ENCODE measurements around the gene REPS2.
A peak's percentile ranks its signal among the peaks of the same experiment; 100 is the strongest.

REPS2 gene

GRCh38 chrX:17007134-17007768 lies 60.8 kb downstream of the REPS2 start:
- DNase-seq: no peak

DNA sequence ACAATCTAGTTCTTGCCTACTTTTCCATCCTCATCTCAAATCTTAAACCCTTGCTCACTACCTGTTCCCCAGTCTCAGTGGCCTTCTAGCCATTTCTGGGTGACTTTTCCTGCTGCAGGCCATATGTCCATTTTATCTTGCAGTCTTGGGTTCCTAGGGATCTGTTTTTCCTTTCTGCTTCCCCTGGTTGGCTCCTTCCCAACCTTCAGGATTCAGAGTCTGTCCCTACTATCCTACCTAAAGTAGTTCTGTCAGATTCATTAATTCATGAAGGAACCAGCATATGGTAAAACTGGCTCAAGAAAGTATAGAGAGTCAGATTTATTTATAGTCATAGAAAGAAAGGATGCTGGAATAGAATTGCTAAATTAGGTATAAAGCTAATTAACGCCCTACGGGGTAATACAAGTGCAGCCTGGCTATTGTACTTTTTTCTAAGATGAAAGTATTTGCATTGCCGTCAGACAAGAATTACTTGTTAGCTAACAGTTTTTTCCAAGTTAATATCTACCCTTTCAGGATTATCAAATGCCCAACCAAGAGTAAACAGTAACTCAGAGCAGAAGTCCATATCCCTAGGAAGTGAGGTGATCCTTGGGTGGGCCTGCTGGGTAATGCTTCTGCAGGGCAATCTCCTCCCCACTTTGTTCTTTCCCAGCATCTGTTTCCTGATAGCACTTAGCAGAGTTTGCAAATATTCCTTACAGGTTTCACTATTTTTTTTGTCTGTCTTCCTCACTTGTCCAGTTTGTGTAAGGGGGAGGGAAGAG lies 63.6 kb downstream of the REPS2 start:
- DNase-seq: no peak

- DNase-seq: no peak
Measured at GRCh38 chrX:17012465-17012864, 66.0 kb downstream of the REPS2 start.

DNA sequence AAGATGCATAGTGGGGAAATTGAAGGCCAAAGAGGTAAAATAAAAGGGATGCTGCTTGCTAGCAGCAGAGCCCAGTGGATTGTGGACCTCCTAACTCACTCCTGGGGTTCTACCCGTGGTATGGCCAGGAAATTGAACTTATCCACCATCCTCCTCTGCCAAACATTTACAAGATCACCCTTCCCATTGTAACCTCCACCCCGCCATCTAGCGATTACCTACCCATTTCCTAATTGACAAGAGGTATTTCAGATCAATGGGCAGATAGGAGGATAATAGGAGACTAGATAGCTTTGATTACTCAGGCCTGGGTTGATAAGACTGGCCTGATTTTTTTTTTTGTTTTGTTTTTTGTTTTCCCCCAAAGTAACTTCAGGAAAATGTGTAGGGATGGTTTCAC lies 67.8 kb downstream of the REPS2 start:
- no peak for DNase-seq

- no peak for DNase-seq
Measured at GRCh38 chrX:17017134-17017533, 70.7 kb downstream of the REPS2 start.

- DNase-seq: no peak
Measured at GRCh38 chrX:17020356-17020755, 73.9 kb downstream of the REPS2 start.

GRCh38 chrX:17020851-17021821 lies 74.7 kb downstream of the REPS2 start:
- no peak for DNase-seq

DNA sequence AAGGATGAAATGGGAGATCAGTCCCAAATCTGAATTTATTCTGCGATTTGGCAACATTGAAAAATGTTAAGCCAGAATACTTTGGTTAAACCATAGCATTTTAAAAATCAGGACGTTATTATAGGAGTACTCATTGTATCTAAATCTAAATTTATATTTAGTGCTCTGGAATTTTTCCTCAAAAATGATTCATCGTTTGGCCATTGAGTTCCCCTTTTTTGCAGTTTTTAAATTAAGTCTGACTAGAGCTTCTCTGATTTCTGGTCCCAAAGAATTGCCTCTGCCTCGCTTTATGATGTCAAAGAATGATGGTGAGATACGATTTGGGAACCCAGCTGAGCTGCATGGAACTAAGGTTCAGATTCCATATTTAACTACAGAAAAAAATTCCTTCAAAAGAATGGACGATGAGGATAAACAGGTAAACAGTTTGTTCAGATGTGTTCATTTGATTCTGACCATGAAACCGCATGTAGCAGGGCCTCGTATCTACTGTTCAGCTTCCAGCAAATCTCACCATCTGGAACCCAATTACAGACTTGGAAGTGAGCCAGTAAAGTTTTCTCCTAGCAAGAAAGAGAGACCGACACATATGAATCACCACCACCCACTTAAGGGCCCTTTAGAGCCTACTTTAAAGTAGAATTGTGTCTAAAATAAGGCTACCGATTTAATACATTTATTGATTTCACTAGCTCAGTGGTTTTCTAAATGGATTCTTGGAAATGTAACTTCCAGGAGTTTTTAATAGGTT lies 75.6 kb downstream of the REPS2 start:
- DNase-seq: no peak

GRCh38 chrX:17023661-17024060 lies 77.2 kb downstream of the REPS2 start:
- DNase-seq: no peak

GRCh38 chrX:17024886-17025285 lies 78.4 kb downstream of the REPS2 start:
- peak; percentile 38 for DNase-seq

GRCh38 chrX:17025621-17026302 lies 79.3 kb downstream of the REPS2 start:
- no peak for DNase-seq

DNA sequence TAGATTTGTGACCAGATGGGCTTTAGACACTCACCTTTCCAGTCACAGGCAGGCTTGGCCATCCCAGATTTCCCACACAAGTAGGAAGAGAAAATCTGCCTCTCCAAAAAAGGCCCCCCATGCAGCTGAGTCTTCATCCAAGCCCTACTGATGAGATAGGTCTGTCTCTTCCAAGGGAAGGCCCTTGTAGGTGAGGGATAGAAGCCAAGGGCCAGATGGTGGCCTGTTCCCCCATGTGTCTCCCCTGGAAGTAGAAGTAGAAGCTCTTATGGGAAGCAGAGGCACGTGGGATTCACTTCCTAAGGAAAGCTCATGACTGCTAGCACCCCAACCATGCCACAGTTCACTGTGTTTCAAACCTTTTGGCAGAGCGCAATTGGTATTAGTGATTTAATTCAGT lies 81.5 kb downstream of the REPS2 start:
- DNase-seq: no peak

DNA sequence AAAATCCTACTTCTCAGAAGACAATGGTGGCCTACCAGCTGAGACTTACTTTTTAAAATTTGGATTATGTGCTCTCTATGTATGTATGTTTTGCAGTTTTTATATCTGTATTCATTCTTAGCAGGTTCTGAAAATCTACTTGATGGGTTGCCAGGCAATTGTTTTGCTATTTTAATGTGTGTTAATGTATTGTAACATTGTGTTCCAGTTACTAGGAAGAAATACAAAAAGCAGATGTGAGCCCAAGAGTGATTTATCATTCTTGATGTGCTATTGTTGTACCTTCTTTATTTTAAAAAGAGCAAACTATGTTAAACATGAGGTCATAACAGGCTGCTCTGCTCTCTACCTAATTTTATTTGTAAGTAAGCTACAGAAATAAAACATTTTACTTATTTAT lies 81.9 kb downstream of the REPS2 start:
- DNase-seq: no peak

DNA sequence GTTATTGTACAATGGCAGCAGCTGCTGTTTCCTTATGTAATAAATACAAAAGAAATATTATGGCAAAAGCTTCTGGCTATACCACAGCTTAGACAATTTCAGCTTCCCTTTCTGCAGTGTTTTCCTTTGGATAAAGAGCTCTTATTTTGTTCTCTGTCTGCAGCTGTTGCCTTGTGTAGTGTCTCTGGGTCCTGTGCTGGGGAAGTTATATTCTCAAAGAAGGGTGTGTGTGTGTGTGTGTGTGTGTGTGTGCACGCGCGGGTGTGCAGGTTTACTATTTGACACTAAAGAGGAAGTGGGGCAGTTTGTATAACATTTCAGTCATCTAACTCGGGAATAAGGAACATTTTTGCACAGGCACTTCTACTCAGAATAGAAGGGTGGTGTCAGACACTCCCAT lies 83.6 kb downstream of the REPS2 start:
- DNase-seq: no peak

DNA sequence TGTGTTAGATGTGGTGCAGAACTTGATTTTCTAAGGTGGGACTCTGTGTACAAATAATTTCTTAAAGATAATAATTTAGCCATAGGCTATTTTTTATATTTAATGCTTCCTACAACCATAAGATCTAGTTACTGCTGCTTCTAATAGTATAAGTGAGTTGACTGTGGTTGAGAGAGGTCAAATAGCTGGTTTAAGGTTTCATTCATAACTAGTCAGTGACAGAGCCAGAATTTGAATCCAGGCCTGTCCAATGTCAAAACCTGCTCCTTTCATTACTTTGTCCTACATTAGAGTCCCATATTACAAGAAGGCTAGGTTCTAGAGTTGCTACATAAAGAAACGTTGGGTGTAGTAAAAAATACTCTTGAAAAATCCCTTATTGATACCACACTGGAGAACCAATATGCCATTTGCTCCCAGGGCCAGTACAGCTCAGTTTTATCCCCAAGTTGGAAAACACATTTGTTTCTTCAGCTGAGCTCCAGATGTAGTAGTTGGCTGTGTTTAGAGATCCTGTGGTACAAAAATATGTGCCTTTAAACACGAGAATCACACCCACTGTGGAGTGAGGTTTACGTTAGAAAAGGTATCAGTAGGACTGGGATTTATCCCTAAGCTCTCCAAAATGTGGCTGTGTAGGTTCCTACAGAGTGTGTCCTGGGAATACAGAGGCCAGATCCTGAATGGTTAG lies 84.3 kb downstream of the REPS2 start:
- no peak for DNase-seq

DNA sequence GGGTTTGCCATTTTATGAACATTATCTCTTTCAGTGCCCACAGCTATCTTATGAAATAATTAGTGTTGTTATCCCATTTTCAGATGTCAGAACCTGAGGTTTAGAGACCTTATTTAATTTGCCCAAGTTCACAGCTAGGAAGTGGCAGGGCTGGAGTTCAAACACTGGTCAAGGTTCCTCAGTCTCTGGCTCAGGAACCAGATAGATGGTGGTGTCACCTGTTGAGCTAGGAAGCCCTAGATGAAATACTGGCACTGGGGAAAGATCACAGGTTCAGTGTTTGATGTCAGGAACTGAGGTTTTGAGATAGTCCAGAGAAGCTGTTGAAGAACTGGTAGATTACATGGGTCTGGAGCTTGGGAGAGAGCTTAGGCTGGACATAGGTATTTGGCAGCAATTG lies 85.4 kb downstream of the REPS2 start:
- DNase-seq: no peak

DNA sequence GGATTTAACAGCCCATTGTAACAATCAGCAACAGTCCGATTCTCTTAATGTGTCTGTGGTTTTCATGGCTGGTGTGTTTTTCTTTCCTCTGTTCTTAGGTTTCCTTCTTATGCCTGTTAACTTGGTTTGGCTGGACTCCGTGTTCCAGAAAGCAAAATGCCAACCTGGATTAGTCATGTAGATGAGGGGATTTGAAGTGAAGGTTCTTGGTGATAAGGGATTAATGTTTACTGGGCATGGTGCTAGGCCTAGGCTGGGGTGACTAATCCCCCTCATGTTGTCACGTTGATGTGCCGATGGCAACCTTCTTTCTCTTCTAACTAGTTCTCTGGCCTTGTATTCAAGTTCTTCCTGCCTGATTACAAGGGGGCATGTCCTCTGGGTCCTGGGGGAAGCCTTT lies 85.9 kb downstream of the REPS2 start:
- DNase-seq: no peak

DNA sequence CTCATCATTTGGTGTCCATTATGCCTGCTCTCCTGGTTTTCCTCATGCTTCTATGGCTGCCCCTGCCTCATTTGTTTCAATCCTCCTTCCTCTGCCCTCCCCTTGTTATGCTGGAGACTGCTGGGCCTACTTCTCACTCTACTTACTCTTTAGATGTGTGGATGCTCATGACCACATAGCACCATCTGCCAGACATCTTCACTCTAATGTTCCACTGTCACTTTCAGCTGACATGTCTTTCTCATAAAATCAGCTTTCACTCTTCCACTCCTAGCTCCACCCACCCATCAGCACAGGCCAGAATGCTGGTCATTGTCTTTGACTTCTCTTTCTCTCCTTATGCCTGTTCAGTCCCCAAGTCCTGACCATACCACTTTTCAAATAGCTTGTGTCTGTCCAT lies 86.8 kb downstream of the REPS2 start:
- no peak for DNase-seq

- DNase-seq: no peak
Measured at GRCh38 chrX:17035111-17035510, 88.7 kb downstream of the REPS2 start.

DNA sequence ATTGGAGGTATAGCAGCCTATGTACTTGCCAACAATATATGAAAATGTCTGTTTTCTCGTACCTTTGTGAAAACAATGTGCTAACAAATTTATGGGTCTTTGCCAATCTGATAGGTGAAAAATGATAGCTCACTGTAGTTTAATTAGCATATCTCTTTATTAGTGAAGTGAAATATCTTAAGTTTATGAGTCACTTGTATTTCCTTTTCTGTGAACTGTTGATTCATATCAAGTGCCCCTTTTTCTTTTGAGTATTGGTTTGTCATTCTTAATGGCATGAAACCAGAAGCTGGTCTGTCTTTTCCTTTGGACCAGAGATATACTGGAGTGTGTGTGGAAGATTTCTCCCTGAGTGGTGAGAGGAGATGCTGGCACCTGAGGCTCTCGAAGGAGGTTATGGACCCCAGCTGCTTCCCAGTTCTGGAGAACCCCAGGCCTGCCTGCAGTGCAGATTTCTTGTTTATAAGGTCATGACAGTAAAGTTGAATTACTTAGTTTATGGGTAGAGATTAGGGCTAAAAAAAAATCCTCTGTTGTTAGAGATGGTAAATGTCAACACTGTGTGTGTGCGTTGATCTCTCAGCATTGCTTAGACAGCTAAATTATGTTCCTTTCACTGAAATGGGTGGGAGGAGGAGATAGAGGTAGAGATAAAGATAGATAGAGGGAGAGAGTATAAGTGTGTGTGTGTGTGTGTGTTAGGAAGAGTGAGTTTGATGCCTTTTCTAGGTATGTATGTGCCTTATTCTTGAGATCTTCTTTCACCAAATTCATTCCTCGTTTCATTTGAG lies 89.9 kb downstream of the REPS2 start:
- DNase-seq: no peak

GRCh38 chrX:17038277-17038676 lies 91.8 kb downstream of the REPS2 start:
- DNase-seq: peak; percentile 26

All from DMS79 (cell line).